ENCODE measurements around the gene OR13C8. TPM values are rescaled to one million over a fixed set of nuclear protein-coding genes. Genes with fewer than 3 reads are reported as not detected.

OR13C8 gene
- total and polyA plus RNA-seq, 4 donors: not detected

DNA sequence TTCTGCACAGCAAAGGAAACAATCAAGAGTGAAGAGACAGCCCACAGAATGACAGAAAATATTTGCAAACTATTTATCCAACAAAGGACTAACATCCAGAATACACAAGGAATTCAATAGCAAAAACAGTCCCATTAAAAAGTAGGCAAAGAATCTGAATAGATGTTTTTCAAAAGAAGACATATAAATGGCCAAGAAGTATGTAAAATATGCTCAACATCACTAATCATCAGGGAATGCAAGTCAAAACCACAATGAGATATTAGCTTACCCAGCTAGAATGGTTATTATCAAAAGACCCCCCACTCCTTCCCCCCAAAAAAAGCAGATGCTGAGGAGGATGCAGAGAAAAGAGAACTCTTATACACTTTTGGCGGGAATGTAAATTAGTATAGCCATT lies 13.4 kb upstream of the OR13C8 start:
- H3K9me3 ChIP-seq (ENCODE audit: control insufficient read depth in 4 of 4, low read length in 3 of 4): no peaks in the 10 kb centered on the region
- H3K36me3 ChIP-seq (ENCODE audit: control insufficient read depth in 4 of 4, insufficient read depth in 3 of 4, low read depth in 1 of 4, low read length in 3 of 4): no peaks in the 10 kb centered on the region
- 96% methylated on average over 1 of the region's 1 CpG for WGBS
- H3K27me3 ChIP-seq (ENCODE audit: control insufficient read depth in 4 of 4, insufficient read depth in 4 of 4, low read length in 3 of 4): no peaks in the 10 kb centered on the region
- H3K4me1 ChIP-seq (ENCODE audit: control insufficient read depth in 4 of 4, insufficient read depth in 4 of 4, low read length in 3 of 4): no peaks in the 10 kb centered on the region
- TF ChIP-seq GABPA (IDR thresholded peaks at IDR 0.05 in 1 of 2, conservative IDR thresholded peaks at IDR 0.05 in 1 of 2) (no peak), FOXA1 (IDR thresholded peaks at IDR 0.05) (no peak), YY1 (IDR thresholded peaks at IDR 0.05) (no peak), JUND (IDR thresholded peaks at IDR 0.05) (no peak), RXRA (IDR thresholded peaks at IDR 0.05) (no peak), HNF4A (conservative IDR thresholded peaks at IDR 0.05) (no peak), SP1 (IDR thresholded peaks at IDR 0.05) (no peak), HNF4G (IDR thresholded peaks at IDR 0.05) (no peak), TAF1 (conservative IDR thresholded peaks at IDR 0.05) (no peak), CTCF (IDR thresholded peaks at IDR 0.05; ENCODE audit: low read depth, low read length, missing input control) (no peak), RAD21 (IDR thresholded peaks at IDR 0.05) (no peak), FOXA2 (IDR thresholded peaks at IDR 0.05) (no peak)
- no peak overlapping the region for H3K9ac ChIP-seq (ENCODE audit: low read depth in 1 of 2, low read length in 2 of 2)
- no peak overlapping the region for H3K4me3 ChIP-seq (ENCODE audit: low read depth in 1 of 3, low read length in 3 of 3)
- no peak overlapping the region for H3K27ac ChIP-seq (ENCODE audit: low read depth in 1 of 2, low read length in 2 of 2)
- no peak for DNase-seq (ENCODE audit: low spot score)

- Histone ChIP-seq H3K27me3 (ENCODE audit: control insufficient read depth in 4 of 4, insufficient read depth in 4 of 4, low read length in 3 of 4) (no peaks in the 10 kb centered on the region), H3K9ac (ENCODE audit: low read depth in 1 of 2, low read length in 2 of 2) (no peak overlapping the region), H3K27ac (ENCODE audit: low read depth in 1 of 2, low read length in 2 of 2) (no peak overlapping the region), H3K9me3 (ENCODE audit: control insufficient read depth in 4 of 4, low read length in 3 of 4) (no peaks in the 10 kb centered on the region), H3K4me3 (ENCODE audit: low read depth in 1 of 3, low read length in 3 of 3) (no peak overlapping the region), H3K4me1 (ENCODE audit: control insufficient read depth in 4 of 4, insufficient read depth in 4 of 4, low read length in 3 of 4) (no peaks in the 10 kb centered on the region), H3K36me3 (ENCODE audit: control insufficient read depth in 4 of 4, insufficient read depth in 3 of 4, low read depth in 1 of 4, low read length in 3 of 4) (no peaks in the 10 kb centered on the region)
- WGBS: 88% methylated on average over 8 of the region's 8 CpGs
- no peak for DNase-seq (ENCODE audit: low spot score)
- TF ChIP-seq RXRA (IDR thresholded peaks at IDR 0.05) (no peak), GABPA (IDR thresholded peaks at IDR 0.05 in 1 of 2, conservative IDR thresholded peaks at IDR 0.05 in 1 of 2) (no peak), REST (IDR thresholded peaks at IDR 0.05) (no peak), FOXA2 (IDR thresholded peaks at IDR 0.05) (no peak)
- TF ChIP-seq, protein P1, sequence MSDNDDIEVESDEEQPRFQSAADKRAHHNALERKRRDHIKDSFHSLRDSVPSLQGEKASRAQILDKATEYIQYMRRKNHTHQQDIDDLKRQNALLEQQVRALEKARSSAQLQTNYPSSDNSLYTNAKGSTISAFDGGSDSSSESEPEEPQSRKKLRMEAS (IDR thresholded peaks at IDR 0.05): no peak
Observed at GRCh38 chr9:104556830-104557634, 11.9 kb upstream of the OR13C8 start.
